ENCODE measurements around the gene LHFPL6. TPM values are rescaled to one million over a fixed set of nuclear protein-coding genes. Genes with fewer than 3 reads are reported as not detected.

Gene LHFPL6
- total RNA-seq, 2 experiments from 2014 or later = 0.14 TPM; not detected in 1

DNA sequence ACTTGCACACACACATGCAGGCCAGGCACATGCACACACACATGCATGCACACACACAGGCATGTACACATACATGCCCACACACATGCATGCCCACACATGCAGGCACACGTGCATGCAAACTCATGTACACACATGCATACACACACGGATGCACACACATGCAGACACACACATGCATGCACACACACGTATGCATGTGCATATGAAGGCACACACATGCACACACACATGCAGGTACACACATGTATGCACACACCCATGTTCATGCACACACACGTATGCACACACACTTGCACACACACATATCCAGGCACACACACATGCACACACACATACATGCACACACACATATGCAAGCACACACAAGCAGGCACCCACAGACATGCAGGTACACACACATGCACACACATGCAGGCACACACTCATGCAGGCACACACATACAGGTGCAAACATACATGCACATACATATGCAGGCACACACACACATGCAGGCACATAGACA lies 278.1 kb downstream of the LHFPL6 start:
- ATAC-seq (ENCODE audit: low read depth) (no peak), DNase-seq (no peak)
- Mint-ChIP-seq H3K27ac (no peak overlapping the region), H3K4me1 (no peaks in the 10 kb centered on the region), H3K9me3 (peaks cover 2% of the 10 kb centered on the region), H3K36me3 (no peaks in the 10 kb centered on the region), H3K4me3 (no peak overlapping the region), H3K27me3 (peaks cover 8% of the 10 kb centered on the region)
- POLR2A ChIA-PET = no interaction called here

DNA sequence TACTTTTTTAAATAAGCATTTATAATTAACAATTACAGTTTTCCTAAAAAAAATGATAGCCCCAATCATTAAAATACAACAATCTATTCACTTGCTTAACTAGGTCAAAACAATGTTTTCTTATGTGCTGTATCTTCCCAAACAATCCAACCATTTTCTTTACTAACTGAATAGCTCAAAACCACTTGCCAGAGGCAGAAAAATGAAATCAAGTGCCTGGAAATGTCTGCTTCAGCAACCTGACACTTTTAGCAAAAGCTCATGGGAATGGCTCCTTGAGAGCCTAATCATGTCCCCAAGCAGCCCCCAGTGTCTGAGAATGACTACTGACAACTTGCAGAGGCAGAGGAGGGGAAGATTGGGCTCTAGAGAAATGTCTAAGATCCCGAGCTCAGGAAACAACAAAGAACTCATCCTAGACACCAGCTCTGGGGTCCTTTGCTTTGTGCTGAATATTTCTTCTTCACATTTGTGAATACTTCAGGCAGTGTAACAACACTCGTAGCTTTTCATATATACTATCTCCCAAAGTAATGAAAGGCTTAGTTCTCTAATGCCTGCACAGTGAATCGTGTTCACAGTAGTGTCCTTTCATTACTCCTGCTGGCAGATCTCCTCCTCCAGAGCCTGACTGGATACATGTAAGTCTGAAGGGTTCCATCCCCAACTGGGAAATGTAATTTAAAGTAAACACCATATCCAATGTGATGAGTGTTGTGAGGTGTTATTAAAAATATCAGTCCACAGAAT lies 280.0 kb downstream of the LHFPL6 start:
- Mint-ChIP-seq H3K36me3 (no peaks in the 10 kb centered on the region), H3K4me3 (no peak overlapping the region), H3K27ac (no peak overlapping the region), H3K9me3 (peaks cover 2% of the 10 kb centered on the region), H3K4me1 (no peaks in the 10 kb centered on the region), H3K27me3 (peaks cover 8% of the 10 kb centered on the region)
- POLR2A ChIA-PET = no interaction called here
- no peak for ATAC-seq (ENCODE audit: low read depth)
- no peak for DNase-seq

DNA sequence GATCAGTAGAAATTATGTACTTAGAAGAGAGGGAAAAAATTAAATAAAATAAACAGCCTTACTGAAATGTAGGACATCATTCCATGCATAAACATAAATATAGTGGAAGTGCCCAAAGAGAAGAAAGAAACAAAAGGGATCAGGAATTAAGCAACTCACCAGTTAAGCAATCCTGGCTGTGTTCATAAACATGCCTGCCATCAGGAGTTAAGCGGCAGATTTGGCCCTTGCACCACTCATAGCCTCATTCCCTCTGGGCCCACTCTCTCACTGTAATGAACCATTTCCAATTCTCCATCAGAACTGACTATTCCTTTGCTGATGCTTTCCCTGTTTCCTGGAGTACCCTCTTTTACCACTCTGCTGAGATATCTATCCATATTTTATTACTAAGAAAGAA lies 281.4 kb downstream of the LHFPL6 start:
- Mint-ChIP-seq H3K27me3 (peaks cover 8% of the 10 kb centered on the region), H3K4me1 (no peaks in the 10 kb centered on the region), H3K36me3 (no peaks in the 10 kb centered on the region), H3K9me3 (peaks cover 2% of the 10 kb centered on the region), H3K4me3 (no peak overlapping the region), H3K27ac (no peak overlapping the region)
- POLR2A ChIA-PET = no interaction called here
- no peak for DNase-seq
- no peak for ATAC-seq (ENCODE audit: low read depth)

DNA sequence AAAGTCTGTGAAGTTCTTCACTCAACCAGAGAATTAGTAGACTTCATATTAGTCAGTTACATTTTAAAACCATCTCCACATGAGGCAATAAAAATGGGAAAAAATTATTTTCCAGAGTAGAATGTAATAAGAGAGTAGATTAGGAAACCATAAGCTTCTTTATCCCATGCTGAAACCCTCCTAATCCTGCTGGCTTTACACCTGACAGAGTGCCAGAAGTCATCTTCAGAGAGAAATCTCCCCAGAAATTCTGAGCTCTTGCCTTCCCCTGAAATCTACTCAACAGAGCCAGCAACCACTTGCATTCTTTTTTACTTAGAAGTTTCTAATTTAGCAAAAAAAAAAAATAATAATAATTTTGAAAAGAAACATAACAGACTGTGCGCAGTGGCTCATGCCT lies 284.8 kb downstream of the LHFPL6 start:
- Mint-ChIP-seq H3K27me3 (peaks cover 10% of the 10 kb centered on the region), H3K36me3 (no peaks in the 10 kb centered on the region), H3K9me3 (no peaks in the 10 kb centered on the region), H3K27ac (no peak overlapping the region), H3K4me1 (no peaks in the 10 kb centered on the region), H3K4me3 (no peak overlapping the region)
- DNase-seq = no peak
- no peak for ATAC-seq (ENCODE audit: low read depth)
- POLR2A ChIA-PET = no interaction called here

DNA sequence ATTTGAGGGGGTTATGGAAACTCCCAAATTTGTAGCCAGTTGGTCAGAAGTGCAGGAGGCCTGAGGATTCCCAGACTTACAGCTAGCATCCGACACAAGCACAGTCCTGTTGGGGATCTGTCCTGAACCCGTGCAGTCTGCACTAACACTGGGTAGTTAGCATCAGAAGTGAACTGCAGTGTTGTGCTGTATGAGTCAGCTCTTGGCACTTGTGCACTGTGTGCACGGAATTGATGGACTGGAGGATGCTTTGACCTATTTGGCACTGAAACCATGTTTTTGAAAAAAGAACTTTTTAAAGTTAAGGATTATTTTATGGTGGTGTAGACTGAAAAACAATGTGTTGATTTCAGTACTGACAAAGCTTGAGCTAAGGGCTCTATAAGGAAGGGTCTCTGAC lies 285.7 kb downstream of the LHFPL6 start:
- H3K4me1 Mint-ChIP-seq = no peaks in the 10 kb centered on the region
- H3K36me3 Mint-ChIP-seq = no peaks in the 10 kb centered on the region
- H3K9me3 Mint-ChIP-seq = no peaks in the 10 kb centered on the region
- no peak overlapping the region for H3K27ac Mint-ChIP-seq
- H3K27me3 Mint-ChIP-seq = peaks cover 10% of the 10 kb centered on the region
- H3K4me3 Mint-ChIP-seq = no peak overlapping the region
- POLR2A ChIA-PET = no interaction called here
- DNase-seq (no peak), ATAC-seq (ENCODE audit: low read depth) (no peak)

DNA sequence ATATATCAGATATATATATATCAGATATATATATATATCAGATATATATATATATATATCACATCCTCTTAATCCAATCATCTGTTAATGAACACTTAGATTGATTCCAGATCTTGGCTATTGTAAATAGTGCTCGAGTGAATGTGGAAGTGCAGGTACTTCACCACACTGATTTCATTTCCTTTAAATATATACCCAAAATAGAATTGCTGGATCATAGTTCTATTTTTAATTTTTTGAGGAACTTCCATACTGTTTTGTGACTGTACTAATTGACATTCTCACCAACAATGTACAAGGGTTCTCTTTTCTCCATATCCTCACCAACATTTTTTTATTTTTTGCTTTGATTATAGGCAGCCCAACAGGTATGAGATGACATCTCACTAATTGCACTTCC lies 287.2 kb downstream of the LHFPL6 start:
- no peak overlapping the region for H3K27ac Mint-ChIP-seq
- no peak overlapping the region for H3K4me3 Mint-ChIP-seq
- DNase-seq (no peak), ATAC-seq (ENCODE audit: low read depth) (no peak)
- H3K4me1 Mint-ChIP-seq = no peaks in the 10 kb centered on the region
- POLR2A ChIA-PET = no interaction called here
- no peaks in the 10 kb centered on the region for H3K36me3 Mint-ChIP-seq
- peaks cover 5% of the 10 kb centered on the region for H3K27me3 Mint-ChIP-seq
- no peaks in the 10 kb centered on the region for H3K9me3 Mint-ChIP-seq

DNA sequence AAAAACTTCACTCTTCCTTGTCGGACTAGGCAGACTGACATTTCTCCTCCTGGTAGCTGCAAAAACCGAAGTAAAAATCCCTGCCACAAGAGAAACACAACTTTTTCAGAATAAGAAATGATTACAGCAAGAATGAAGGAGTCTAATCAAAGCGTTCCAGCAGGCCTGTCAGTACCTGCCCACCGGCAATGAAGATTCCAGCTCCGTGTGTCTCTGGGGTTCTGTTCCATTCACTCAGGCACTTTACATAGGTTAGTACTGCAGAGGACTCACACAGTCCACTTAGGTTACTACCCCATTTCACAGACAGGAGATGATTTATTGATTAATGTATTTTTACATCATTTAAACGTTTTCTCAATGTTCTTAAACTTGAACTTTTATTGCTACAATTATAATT lies 289.3 kb downstream of the LHFPL6 start:
- Mint-ChIP-seq H3K36me3 (no peaks in the 10 kb centered on the region), H3K27me3 (peaks cover 4% of the 10 kb centered on the region)
- POLR2A ChIA-PET = no interaction called here

DNA sequence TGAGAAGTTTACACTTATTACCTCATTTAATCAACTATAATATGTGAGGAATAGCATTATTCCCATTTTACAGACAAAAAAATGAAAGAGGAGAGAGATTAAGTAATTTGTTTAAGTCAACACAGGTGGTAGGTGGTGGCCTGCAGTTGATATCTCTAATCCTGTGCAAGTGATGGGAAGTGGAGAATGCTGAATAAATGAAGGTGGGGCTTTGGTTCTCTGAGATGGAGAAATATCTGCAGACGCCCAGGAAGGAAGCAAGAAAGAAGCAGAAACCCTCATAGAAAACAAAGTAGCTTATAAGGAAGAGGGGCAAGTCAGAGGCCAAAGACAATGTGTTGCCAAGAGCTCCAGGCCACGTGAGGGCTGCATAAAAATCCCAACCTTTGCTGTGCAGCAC lies 290.4 kb downstream of the LHFPL6 start:
- no peaks in the 10 kb centered on the region for H3K4me1 Mint-ChIP-seq
- H3K4me3 Mint-ChIP-seq = no peak overlapping the region
- DNase-seq = no peak
- no peak overlapping the region for H3K27ac Mint-ChIP-seq
- H3K27me3 Mint-ChIP-seq = peaks cover 4% of the 10 kb centered on the region
- H3K36me3 Mint-ChIP-seq = no peaks in the 10 kb centered on the region
- ATAC-seq (ENCODE audit: low read depth) = no peak
- POLR2A ChIA-PET = no interaction called here
- no peaks in the 10 kb centered on the region for H3K9me3 Mint-ChIP-seq

More for the DNA sequence above, 289.3 kb downstream of the LHFPL6 start:
- H3K27ac Mint-ChIP-seq = no peak overlapping the region
- no peak overlapping the region for H3K4me3 Mint-ChIP-seq
- no peak for DNase-seq
- no peak for ATAC-seq (ENCODE audit: low read depth)
- no peaks in the 10 kb centered on the region for H3K4me1 Mint-ChIP-seq
- no peaks in the 10 kb centered on the region for H3K9me3 Mint-ChIP-seq

DNA sequence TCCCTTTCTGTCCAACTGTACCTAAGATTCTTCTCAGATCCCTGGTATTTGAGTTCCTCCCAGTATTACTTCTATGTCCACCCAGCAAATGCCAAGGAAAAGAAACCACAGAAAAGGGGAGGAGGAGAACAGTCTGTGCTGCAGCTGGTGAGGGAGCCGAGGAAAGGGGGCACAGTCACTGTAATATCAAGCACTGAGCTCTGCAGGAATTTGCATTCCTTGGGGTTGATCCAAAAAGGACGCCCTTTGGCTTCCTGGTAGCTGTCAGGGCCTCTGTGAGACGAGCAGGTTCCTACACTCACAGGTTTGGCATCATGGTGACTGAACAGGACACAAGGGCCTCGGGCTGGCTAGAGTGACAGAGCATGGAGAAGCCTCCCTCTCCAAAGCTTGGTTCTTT lies 291.4 kb downstream of the LHFPL6 start:
- Mint-ChIP-seq H3K36me3 (no peaks in the 10 kb centered on the region), H3K27me3 (peaks cover 4% of the 10 kb centered on the region), H3K27ac (no peak overlapping the region), H3K9me3 (no peaks in the 10 kb centered on the region), H3K4me1 (no peaks in the 10 kb centered on the region), H3K4me3 (no peak overlapping the region)
- DNase-seq = no peak
- ATAC-seq (ENCODE audit: low read depth) = no peak
- POLR2A ChIA-PET = no interaction called here

DNA sequence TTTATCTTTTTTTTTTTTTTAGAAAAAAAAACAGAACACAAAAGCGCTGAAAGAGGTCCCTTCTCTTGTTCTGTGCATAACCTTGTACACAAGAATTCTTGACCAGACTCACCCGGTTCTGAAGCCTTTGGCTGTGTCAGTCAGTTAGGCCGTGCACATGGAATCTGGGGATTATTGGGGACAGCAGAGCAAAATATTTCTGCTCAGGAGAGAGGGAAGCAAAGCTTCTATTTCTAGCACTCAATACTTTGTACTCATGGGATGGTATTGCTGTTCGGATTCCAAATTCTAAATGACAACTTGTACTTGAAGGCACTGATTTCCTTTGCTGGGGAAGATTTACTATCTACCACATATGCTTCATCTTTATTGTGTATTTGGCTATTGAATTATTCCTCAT lies 292.0 kb downstream of the LHFPL6 start:
- POLR2A ChIA-PET = no interaction called here
- ATAC-seq (ENCODE audit: low read depth) (no peak), DNase-seq (no peak)
- Mint-ChIP-seq H3K27me3 (peaks cover 2% of the 10 kb centered on the region), H3K4me3 (no peak overlapping the region), H3K36me3 (no peaks in the 10 kb centered on the region), H3K9me3 (no peaks in the 10 kb centered on the region), H3K4me1 (no peaks in the 10 kb centered on the region), H3K27ac (no peak overlapping the region)

DNA sequence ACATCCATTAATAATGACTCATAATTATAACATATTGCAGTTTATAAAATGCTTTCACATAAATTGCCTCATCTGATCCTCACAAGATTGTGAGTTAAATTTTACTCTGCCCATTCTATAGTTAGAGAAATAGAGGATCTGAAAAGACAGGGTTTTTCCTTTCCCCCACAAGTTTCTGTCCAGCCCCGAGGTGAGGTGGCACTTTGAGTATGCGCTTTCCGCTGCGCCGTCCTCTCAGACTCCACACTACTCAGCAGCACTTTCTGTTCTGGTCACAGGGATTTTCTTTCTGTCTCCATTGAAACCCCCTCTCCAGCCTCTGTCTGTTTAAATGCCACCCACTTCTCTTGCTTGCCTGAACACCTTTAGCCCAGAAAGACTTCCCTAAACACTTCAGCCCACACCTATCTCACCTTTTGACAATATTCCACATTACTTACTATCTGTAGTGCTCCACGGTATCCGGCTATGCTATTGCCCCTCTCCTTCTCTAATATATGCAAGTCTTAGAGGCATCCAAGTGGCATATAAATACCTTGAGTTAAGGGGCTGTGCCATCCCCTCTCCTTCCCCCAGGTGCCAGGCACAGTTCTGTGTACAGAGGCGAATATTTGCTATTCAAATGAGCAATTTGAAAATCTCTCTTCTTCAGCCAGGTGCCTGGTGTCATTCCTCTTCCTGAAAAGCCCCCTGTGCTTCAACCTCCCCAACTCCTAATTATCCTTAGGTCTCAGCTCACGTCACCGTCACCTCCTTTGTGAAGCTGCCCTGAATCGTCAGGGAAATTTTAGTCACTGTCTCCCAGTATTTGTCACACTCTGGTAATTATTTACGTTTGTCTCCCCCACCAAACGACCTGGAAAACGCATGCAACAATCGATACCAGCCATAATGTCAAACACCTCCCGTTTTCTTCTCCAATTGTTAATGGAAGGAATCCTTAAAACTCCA lies 296.1 kb downstream of the LHFPL6 start:
- no peaks in the 10 kb centered on the region for H3K27me3 Mint-ChIP-seq
- H3K4me3 Mint-ChIP-seq = no peak overlapping the region
- DNase-seq (no peak), ATAC-seq (ENCODE audit: low read depth) (no peak)
- H3K9me3 Mint-ChIP-seq = no peaks in the 10 kb centered on the region
- no peaks in the 10 kb centered on the region for H3K4me1 Mint-ChIP-seq
- H3K36me3 Mint-ChIP-seq = no peaks in the 10 kb centered on the region
- no peak overlapping the region for H3K27ac Mint-ChIP-seq
- POLR2A ChIA-PET = no interaction called here

DNA sequence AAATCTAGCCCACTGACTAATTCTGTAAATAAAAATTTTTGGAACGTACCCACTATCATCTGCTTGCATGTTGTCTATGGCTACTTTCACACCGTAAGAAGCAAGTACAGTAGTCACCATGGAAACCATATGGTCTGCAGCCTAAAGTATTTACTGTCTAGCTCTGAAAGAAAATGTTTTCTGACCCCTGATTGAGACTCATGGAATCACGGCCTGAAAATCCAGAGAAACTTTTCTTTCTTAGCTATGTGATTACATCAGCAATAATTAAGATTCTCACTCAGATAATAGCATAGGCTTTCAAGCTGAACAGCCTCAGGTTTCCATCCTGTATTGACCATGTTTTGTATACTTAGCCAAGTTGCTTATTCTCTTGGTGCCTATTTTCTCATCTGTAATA lies 300.2 kb downstream of the LHFPL6 start:
- Mint-ChIP-seq H3K4me1 (no peaks in the 10 kb centered on the region), H3K9me3 (no peaks in the 10 kb centered on the region), H3K27me3 (no peaks in the 10 kb centered on the region), H3K4me3 (no peak overlapping the region), H3K36me3 (no peaks in the 10 kb centered on the region), H3K27ac (no peak overlapping the region)
- no peak for ATAC-seq (ENCODE audit: low read depth)
- POLR2A ChIA-PET = no interaction called here
- no peak for DNase-seq

DNA sequence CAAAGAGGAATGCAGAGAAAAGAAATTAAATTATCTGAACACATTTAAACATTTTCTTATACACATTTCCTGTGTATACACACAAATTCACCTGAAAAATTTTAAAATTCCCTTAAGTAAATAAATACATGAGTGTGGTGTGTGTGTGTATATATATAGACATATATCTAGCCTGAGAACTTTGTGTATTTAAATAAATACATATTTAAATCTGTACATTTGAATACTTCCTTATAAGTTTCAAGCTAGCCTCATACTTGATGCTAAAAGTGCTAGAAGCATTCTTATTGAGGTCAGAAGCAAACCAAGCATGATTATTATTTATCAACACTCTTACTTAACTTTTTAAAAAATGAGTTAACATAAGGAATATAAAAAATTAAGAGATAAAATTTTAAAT lies 304.0 kb downstream of the LHFPL6 start:
- POLR2A ChIA-PET = no interaction called here
- Mint-ChIP-seq H3K27ac (no peak overlapping the region), H3K4me3 (no peak overlapping the region), H3K36me3 (no peaks in the 10 kb centered on the region), H3K4me1 (no peaks in the 10 kb centered on the region), H3K9me3 (peaks cover 2% of the 10 kb centered on the region), H3K27me3 (no peaks in the 10 kb centered on the region)
- DNase-seq = no peak
- ATAC-seq (ENCODE audit: low read depth) = no peak

DNA sequence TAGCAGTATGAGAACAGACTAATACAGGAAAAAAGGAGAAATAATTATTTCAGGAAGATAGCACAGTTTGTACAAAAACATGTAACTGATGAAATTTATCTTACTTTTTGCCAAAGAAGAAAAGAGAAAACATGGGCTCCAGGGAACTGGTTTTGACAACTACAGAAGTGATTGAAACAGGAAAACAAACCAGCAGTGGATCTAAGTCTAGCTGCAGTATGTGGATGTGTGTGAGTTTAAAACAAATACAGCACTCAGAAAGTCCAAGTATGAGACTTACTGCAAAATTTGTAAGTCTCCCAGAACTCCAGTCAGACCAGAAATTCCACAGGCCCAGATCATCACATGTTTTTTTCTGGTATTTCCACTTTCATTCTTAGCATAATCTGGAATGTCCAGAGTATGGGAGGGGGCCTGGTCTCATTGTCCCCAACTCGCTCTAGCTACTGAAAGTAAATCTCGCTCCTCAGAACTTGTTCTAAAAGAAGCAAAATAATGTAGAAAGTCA lies 305.3 kb downstream of the LHFPL6 start:
- Mint-ChIP-seq H3K9me3 (peaks cover 2% of the 10 kb centered on the region), H3K4me1 (no peaks in the 10 kb centered on the region), H3K36me3 (no peaks in the 10 kb centered on the region), H3K4me3 (no peak overlapping the region), H3K27me3 (no peaks in the 10 kb centered on the region), H3K27ac (no peak overlapping the region)
- ATAC-seq (ENCODE audit: low read depth) = no peak
- POLR2A ChIA-PET = no interaction called here
- no peak for DNase-seq
